NB4 (cell line): ENCODE results near the gene CNTNAP2.

Source experiments
- MYC ChIP-seq: IDR thresholded peaks from 2 replicates; pipeline ENCODE4 v1.6.1; 2011; ENCODE audit warnings: low read depth, low read length
- POLR2A ChIP-seq: IDR thresholded peaks from 2 replicates; pipeline ENCODE4 v1.6.1; 2011; ENCODE audit warnings: mild to moderate bottlenecking; ENCODE audit not compliant: insufficient read length; ENCODE audit errors: extremely low read depth
- TF ChIP-seq, protein P1 (sequence below): IDR thresholded peaks from one replicate; pipeline ENCODE4 v1.5.1; 2012; ENCODE audit warnings: low read depth, low read length
- TF ChIP-seq, protein P2 (sequence below): IDR thresholded peaks from 2 replicates; pipeline ENCODE4 v1.6.1; 2011; ENCODE audit warnings: low read depth, low read length

DNA sequence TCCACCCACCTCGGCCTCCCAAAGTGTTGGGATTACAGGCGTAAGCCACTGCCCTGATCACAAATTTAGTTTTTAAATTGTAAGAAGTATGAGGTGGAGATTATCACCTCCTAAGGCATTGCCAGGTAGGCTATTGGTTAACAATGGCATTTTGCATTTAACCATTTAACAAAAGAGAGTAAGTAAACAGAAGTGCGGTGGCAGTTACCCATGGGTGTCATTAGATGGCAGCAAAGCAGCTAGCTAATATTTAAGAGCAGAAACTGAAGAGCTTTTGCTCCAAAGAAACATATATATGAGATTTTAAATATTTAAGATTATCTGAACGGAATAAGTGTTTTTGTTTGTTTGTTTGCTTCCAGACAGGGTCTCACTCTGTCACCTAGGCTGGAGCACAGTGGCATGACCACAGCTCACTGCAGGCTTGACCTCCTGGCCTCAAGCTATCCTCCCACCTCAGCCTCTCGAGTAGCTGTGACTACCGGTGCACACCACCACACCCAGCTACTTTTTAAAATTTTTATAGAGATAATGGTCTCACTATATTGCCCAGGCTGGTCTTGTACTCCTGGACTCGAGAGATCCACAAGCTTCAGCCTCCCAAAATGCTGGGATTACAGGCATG, 2148.4 kb downstream of the CNTNAP2 start:
- TF ChIP-seq, protein P1, sequence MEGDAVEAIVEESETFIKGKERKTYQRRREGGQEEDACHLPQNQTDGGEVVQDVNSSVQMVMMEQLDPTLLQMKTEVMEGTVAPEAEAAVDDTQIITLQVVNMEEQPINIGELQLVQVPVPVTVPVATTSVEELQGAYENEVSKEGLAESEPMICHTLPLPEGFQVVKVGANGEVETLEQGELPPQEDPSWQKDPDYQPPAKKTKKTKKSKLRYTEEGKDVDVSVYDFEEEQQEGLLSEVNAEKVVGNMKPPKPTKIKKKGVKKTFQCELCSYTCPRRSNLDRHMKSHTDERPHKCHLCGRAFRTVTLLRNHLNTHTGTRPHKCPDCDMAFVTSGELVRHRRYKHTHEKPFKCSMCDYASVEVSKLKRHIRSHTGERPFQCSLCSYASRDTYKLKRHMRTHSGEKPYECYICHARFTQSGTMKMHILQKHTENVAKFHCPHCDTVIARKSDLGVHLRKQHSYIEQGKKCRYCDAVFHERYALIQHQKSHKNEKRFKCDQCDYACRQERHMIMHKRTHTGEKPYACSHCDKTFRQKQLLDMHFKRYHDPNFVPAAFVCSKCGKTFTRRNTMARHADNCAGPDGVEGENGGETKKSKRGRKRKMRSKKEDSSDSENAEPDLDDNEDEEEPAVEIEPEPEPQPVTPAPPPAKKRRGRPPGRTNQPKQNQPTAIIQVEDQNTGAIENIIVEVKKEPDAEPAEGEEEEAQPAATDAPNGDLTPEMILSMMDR: peak; percentile 88
- TF ChIP-seq POLR2A (no peak), MYC (no peak)
- TF ChIP-seq, protein P2, sequence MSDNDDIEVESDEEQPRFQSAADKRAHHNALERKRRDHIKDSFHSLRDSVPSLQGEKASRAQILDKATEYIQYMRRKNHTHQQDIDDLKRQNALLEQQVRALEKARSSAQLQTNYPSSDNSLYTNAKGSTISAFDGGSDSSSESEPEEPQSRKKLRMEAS: no peak
